Right lobe of liver (tissue), 4 donors: ENCODE measurements around the gene A2M.

Experiments used
- POLR2A ChIP-seq: fragments of 450-650 bp; IDR thresholded peaks from one replicate; pipeline ENCODE4 v1.6.1; 2017; ENCODE audit warnings: antibody characterized with exemption, mild to moderate bottlenecking
- TF ChIP-seq, protein P1 (sequence below), 4 donors: fragments of 200-600 bp in 3 of 4; fragments of 450-650 bp in 1 of 4; IDR thresholded peaks; one replicate each; pipeline versions ENCODE4 v1.5.1 to v1.8.0; 2016 to 2022; ENCODE audit warnings: antibody characterized with exemption in 4 of 4, mild to moderate bottlenecking in 2 of 4
- donor health status: DM: no; HTN: no; CAD: no.
- donor health status: DM: no; HTN: no; CAD: no.
- donor health status: DM: no; HTN: yes; CAD: no.

- TF ChIP-seq, protein P1, sequence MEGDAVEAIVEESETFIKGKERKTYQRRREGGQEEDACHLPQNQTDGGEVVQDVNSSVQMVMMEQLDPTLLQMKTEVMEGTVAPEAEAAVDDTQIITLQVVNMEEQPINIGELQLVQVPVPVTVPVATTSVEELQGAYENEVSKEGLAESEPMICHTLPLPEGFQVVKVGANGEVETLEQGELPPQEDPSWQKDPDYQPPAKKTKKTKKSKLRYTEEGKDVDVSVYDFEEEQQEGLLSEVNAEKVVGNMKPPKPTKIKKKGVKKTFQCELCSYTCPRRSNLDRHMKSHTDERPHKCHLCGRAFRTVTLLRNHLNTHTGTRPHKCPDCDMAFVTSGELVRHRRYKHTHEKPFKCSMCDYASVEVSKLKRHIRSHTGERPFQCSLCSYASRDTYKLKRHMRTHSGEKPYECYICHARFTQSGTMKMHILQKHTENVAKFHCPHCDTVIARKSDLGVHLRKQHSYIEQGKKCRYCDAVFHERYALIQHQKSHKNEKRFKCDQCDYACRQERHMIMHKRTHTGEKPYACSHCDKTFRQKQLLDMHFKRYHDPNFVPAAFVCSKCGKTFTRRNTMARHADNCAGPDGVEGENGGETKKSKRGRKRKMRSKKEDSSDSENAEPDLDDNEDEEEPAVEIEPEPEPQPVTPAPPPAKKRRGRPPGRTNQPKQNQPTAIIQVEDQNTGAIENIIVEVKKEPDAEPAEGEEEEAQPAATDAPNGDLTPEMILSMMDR (IDR thresholded peaks at IDR 0.05) = no peak
- TF ChIP-seq POLR2A = peak; percentile 92
Observed at GRCh38 chr12:9115731-9116559, at the start of gene A2M.
